Lower leg skin (tissue), 3 donors: ENCODE measurements around the gene FASTK.

ENCODE experiments used
- POLR2A ChIP-seq, 2 donors: fragments of 450-650 bp; IDR thresholded peaks; one replicate each; pipeline ENCODE4 v1.6.1; 2016 to 2017; ENCODE audit warnings: antibody characterized with exemption in 2 of 2, mild to moderate bottlenecking in 1 of 2, moderate library complexity in 1 of 2
- TF ChIP-seq, protein P1 (sequence below), 3 donors: fragments of 450-650 bp; IDR thresholded peaks; one replicate each; pipeline ENCODE4 v1.5.1; 2016; ENCODE audit warnings: antibody characterized with exemption in 3 of 3, mild to moderate bottlenecking in 3 of 3, moderate library complexity in 2 of 3

GRCh38 chr7:151085691-151086620, 5.3 kb upstream of the FASTK start, which contains the start of gene AGAP3:
- TF ChIP-seq, protein P1, sequence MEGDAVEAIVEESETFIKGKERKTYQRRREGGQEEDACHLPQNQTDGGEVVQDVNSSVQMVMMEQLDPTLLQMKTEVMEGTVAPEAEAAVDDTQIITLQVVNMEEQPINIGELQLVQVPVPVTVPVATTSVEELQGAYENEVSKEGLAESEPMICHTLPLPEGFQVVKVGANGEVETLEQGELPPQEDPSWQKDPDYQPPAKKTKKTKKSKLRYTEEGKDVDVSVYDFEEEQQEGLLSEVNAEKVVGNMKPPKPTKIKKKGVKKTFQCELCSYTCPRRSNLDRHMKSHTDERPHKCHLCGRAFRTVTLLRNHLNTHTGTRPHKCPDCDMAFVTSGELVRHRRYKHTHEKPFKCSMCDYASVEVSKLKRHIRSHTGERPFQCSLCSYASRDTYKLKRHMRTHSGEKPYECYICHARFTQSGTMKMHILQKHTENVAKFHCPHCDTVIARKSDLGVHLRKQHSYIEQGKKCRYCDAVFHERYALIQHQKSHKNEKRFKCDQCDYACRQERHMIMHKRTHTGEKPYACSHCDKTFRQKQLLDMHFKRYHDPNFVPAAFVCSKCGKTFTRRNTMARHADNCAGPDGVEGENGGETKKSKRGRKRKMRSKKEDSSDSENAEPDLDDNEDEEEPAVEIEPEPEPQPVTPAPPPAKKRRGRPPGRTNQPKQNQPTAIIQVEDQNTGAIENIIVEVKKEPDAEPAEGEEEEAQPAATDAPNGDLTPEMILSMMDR (IDR thresholded peaks at IDR 0.05): no peak
- no peak for TF ChIP-seq POLR2A (IDR thresholded peaks at IDR 0.05)
